Astrocyte of the cerebellum (primary cell): Measurements from ENCODE around the gene TMEM183A.
"Not testable (repeated sequence)": the region's sequence is repeated elsewhere in the genome, so short reads cannot be mapped to it uniquely, and the experiment has no call there.

ENCODE experiments used
- DNase-seq: peaks from one replicate; pipeline ENCODE4 v3.0.0-alpha.2; 2011; ENCODE audit warnings: low read depth
- H3K4me3 ChIP-seq: 2 replicates; pipeline ENCODE4 v1.5.1; 2011; ENCODE audit warnings: mild to moderate bottlenecking, low read depth, low read length, moderate library complexity
- CTCF ChIP-seq: IDR thresholded peaks from 2 replicates; pipeline ENCODE4 v1.5.1; 2012; ENCODE audit warnings: low read length, low read depth, moderate library complexity, mild to moderate bottlenecking; ENCODE audit errors: missing control alignments
- in situ Hi-C: cut with HindIII; loops from 2 replicates; pipeline ENCODE4 v1.10.0; 2017; ENCODE audit warnings: low sequenced_read_pairs

The TMEM183A gene

GRCh38 chr1:203011582-203011981 is 4.4 kb downstream of the TMEM183A start:
- H3K4me3 ChIP-seq = no peak overlapping the region
- in situ Hi-C loops = no loop called here
- DNase-seq = no peak
- no peak for TF ChIP-seq CTCF

GRCh38 chr1:203017061-203017460 is 9.9 kb downstream of the TMEM183A start:
- no peak for DNase-seq
- no peak for TF ChIP-seq CTCF
- in situ Hi-C loops = no loop called here

GRCh38 chr1:203017692-203018091 is 10.5 kb downstream of the TMEM183A start:
- DNase-seq = no peak
- H3K4me3 ChIP-seq = no peak overlapping the region
- no peak for TF ChIP-seq CTCF
- in situ Hi-C loops = no loop called here

More at GRCh38 chr1:203017061-203017460, 9.9 kb downstream of the TMEM183A start:
- no peak overlapping the region for H3K4me3 ChIP-seq

- in situ Hi-C loops = not testable (repeated sequence)
Observed at GRCh38 chr1:203022855-203023254, 15.7 kb downstream of the TMEM183A start.

GRCh38 chr1:203025686-203026030 is 18.5 kb downstream of the TMEM183A start:
- no peak for TF ChIP-seq CTCF
- no peak overlapping the region for H3K4me3 ChIP-seq
- in situ Hi-C loops = no loop called here
- no peak for DNase-seq

More at GRCh38 chr1:203022855-203023254, 15.7 kb downstream of the TMEM183A start:
- H3K4me3 ChIP-seq, DNase-seq: not testable (repeated sequence)

GRCh38 chr1:203026031-203026665 is 19.0 kb downstream of the TMEM183A start, which contains the start of gene PPFIA4:
Gene PPFIA4 (plus strand): TSS chr1:203026491. CDS start chr1:203039009, 12,518 bp downstream.
- no peak for TF ChIP-seq CTCF
- in situ Hi-C loops = no loop called here
- H3K4me3 ChIP-seq = peak within 1 kb of the TSS; percentile 54
- peak; percentile 42 for DNase-seq
